Measurements from ENCODE around the gene TEX13D.

DNA sequence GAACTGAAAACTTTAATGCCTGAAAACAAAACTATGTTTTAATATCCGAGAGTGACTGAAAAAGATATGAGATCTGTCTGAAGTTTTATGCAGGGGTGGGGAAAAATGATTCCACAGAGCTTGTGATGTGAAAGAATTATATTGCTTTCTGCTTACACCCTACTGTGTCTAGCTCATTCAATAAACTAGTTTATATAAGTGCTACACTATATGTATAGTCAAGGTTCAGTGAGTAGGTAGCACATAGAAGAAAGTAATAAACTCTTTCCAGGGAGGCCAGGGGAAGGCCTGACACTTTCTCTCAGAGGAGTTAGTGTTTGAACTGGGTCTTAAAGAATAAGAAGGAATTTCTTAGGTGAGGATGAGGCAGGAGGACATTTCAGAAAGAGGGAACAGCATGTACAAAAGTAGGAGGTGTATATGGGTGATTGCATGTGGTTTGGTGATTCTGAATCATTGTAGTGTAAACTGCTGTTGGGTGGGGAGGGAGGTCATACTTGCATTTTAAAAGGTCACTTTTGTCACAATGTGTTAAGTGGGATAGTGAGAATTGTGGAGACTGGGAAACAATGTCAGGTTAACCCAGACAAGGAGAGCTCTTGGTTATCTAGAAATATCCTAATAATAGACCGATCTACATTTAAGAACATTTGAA is 25.1 kb upstream of the TEX13D start:
- TF ChIP-seq CTCF (IDR thresholded peaks at IDR 0.05): no peak
- TF ChIP-seq POLR2A (IDR thresholded peaks at IDR 0.05): no peak

Measured in uterus (tissue), 2 donors.